Ascending aorta (tissue), 2 donors: Measurements from ENCODE around the gene RWDD2A. TPM values are rescaled to one million over a fixed set of nuclear protein-coding genes. Genes with fewer than 3 reads are reported as not detected.

Source experiments
- DNase-seq, 2 donors: peaks; one replicate each; pipeline ENCODE4 v3.0.0-alpha.2; 2019; ENCODE audit warnings: low spot score in 2 of 2
- H3K27ac ChIP-seq, 2 donors: fragments of 200-600 bp; sonication (generic); one replicate each; pipeline ENCODE4 v1.5.1; 2016 to 2017; ENCODE audit warnings: mild to moderate bottlenecking in 1 of 2
- H3K27me3 ChIP-seq: fragments of 200-600 bp; sonication (generic); one replicate; pipeline ENCODE4 v1.5.1; 2017
- H3K36me3 ChIP-seq, 2 donors: fragments of 200-600 bp; sonication (generic); one replicate each; pipeline ENCODE4 v1.5.1; 2016
- H3K4me1 ChIP-seq, 2 donors: fragments of 200-600 bp; sonication (generic); one replicate each; pipeline ENCODE4 v1.5.1; 2016 to 2017; ENCODE audit warnings: mild to moderate bottlenecking in 1 of 2
- H3K4me3 ChIP-seq, 2 donors: fragments of 200-600 bp; sonication (generic); one replicate each; pipeline ENCODE4 v1.5.1; 2016 to 2017; ENCODE audit warnings: mild to moderate bottlenecking in 1 of 2
- H3K9me3 ChIP-seq, 2 donors: fragments of 200-600 bp; sonication (generic); one replicate each; pipeline ENCODE4 v1.5.1; 2016
- intact Hi-C: fragments of 100-400 bp; cut with DNase I; formaldehyde crosslinking; loops from one replicate; pipeline ENCODE4 v1.15.1; 2023
- total RNA-seq: library from RNA; depleted of rRNA; stranded (reverse); fragments of >200 nt; gene quantifications from one replicate; pipeline ENCODE4 v1.1.0, GENCODE V29; 2016
- TF ChIP-seq, protein P1 (sequence below), 3 experiments: fragments of 200-600 bp in 2 of 3; fragments of 450-650 bp in 1 of 3; sonication (generic) in 2 of 3; IDR thresholded peaks; one replicate each; pipeline ENCODE4 v1.5.1; 2016 to 2019; ENCODE audit warnings: antibody characterized with exemption in 3 of 3, mild to moderate bottlenecking in 1 of 3, moderate library complexity in 1 of 3

Gene RWDD2A
- total RNA-seq, 1 donor from 2014 or later, result 3.5 TPM

DNA sequence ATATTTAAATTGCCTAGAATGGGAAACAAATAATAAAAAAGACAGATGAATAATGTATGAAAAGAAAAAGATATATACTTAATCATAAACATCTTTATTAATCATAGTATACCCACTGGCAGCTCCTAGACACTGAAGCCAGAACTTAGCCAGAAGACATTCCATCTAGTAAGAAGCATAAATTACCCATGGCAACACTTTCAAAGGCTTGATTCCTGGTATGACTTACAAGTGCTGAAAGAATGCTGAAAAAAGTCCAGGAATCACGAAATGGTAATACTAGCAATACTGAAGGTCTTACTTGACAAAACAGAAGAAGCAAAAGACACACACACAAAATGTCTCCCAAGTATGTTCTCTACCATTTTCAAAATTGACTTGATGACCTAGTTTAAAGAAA, 38.0 kb downstream of the RWDD2A start:
- no peaks in the 10 kb centered on the region for H3K9me3 ChIP-seq
- intact Hi-C loops, result no loop called here

DNA sequence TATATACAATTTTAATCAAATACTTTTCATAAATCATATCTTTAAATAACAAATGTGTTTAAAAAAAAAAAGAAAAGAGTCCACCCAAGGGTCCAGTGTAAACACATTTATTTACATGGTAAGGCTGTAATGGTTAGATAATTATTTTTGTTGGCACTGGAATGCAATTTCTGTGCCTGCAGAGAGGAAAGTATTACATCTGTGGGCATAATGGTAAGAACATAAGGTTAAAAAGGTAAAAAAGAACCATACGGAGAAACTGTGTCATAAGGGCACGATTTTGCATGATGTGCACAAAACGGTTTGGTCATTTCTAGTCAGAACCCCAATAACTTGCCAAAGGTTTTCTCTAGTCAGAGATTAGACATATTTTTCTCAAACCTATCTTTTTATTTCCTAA, 54.3 kb downstream of the RWDD2A start:
- intact Hi-C loops, result no loop called here
- Histone ChIP-seq H3K9me3 (no peaks in the 10 kb centered on the region), H3K27ac (no peak overlapping the region), H3K27me3 (no peaks in the 10 kb centered on the region), H3K4me1 (no peaks in the 10 kb centered on the region), H3K36me3 (no peaks in the 10 kb centered on the region), H3K4me3 (no peak overlapping the region)
- DNase-seq, result no peak
- TF ChIP-seq, protein P1, sequence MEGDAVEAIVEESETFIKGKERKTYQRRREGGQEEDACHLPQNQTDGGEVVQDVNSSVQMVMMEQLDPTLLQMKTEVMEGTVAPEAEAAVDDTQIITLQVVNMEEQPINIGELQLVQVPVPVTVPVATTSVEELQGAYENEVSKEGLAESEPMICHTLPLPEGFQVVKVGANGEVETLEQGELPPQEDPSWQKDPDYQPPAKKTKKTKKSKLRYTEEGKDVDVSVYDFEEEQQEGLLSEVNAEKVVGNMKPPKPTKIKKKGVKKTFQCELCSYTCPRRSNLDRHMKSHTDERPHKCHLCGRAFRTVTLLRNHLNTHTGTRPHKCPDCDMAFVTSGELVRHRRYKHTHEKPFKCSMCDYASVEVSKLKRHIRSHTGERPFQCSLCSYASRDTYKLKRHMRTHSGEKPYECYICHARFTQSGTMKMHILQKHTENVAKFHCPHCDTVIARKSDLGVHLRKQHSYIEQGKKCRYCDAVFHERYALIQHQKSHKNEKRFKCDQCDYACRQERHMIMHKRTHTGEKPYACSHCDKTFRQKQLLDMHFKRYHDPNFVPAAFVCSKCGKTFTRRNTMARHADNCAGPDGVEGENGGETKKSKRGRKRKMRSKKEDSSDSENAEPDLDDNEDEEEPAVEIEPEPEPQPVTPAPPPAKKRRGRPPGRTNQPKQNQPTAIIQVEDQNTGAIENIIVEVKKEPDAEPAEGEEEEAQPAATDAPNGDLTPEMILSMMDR (IDR thresholded peaks at IDR 0.05), result no peak

More for the DNA sequence above, 38.0 kb downstream of the RWDD2A start:
- TF ChIP-seq, protein P1 (IDR thresholded peaks at IDR 0.05), result no peak
- Histone ChIP-seq H3K27ac (no peak overlapping the region), H3K36me3 (no peaks in the 10 kb centered on the region), H3K4me1 (peaks cover 0 to 3% of the 10 kb centered on the region in 2 donors), H3K4me3 (no peak overlapping the region), H3K27me3 (no peaks in the 10 kb centered on the region)
- no peak for DNase-seq

Other genes with a start within 250 kb of the RWDD2A start
- 0.21 TPM for gene UBE3D, start 127.5 kb upstream of the RWDD2A start, total RNA-seq
- 13.2 TPM for gene DOP1A, start 125.7 kb upstream of the RWDD2A start, total RNA-seq
- gene PGM3, start 92 bp upstream of the RWDD2A start, total RNA-seq, result 17.9 TPM
- 8.4 TPM for gene ME1, start 237.7 kb downstream of the RWDD2A start, total RNA-seq